Nephron progenitor cell (in vitro differentiated cells): ENCODE data around the gene TBC1D10A.

Experiments used
- DNase-seq: peaks from one replicate; pipeline ENCODE4 v3.0.0; 2021
- H3K27ac Mint-ChIP-seq: 2 replicates; pipeline ENCODE4 v1.8.0; 2021; ENCODE audit warnings: mild to moderate bottlenecking, moderate library complexity, mixed read lengths
- H3K27me3 Mint-ChIP-seq: 2 replicates; pipeline ENCODE4 v1.8.0; 2021; ENCODE audit warnings: mild to moderate bottlenecking, low read depth, mixed read lengths; ENCODE audit not compliant: poor library complexity
- H3K36me3 Mint-ChIP-seq: 2 replicates; pipeline ENCODE4 v1.8.0; 2021; ENCODE audit warnings: low read depth, mixed read lengths
- H3K4me1 Mint-ChIP-seq: 2 replicates; pipeline ENCODE4 v1.8.0; 2021; ENCODE audit warnings: mixed read lengths
- H3K4me3 Mint-ChIP-seq: 2 replicates; pipeline ENCODE4 v1.8.0; 2021; ENCODE audit warnings: mild to moderate bottlenecking, moderate library complexity, mixed read lengths
- H3K9me3 Mint-ChIP-seq: 2 replicates; pipeline ENCODE4 v1.8.0; 2021; ENCODE audit warnings: mild to moderate bottlenecking, moderate library complexity, mixed read lengths
- TF ChIP-seq, protein P1 (sequence below): fragments of 200-600 bp; sonication (generic); IDR thresholded peaks from 2 replicates; pipeline ENCODE4 v1.5.0; 2021; ENCODE audit warnings: antibody characterized with exemption

TBC1D10A gene

DNA sequence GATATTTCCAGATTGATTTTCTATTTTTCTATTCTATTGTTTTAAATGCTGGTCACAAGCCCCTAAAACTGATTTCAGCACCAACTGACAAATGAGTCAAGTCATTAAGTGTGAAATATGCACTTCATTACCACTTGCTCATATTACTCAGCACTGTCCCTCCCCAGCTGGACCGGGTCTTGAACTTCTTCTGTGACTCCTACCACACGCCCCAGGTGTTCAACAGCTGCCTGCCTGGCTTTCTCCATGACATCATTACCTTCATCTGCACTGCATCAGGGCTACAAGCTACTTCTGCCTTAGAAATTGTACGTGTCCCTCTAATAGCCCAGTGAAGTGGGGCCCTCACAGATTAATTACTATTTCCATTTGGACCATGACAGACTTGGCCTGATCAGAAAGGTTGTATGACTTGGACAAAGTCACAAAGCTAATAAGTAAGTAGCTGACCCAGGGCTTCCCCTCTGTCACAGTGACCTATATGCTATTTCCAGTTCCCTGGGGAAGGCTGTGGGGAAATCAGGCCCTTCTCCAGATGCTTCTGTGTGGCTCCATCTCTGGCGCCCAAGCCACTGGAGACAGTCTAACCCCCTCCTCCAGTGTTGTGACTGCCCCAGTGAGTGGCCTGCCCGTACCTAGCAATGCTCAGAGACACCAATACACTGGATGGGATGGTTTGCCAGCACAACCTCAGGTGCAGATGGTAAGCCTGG, 18.1 kb downstream of the TBC1D10A start:
- TF ChIP-seq, protein P1, sequence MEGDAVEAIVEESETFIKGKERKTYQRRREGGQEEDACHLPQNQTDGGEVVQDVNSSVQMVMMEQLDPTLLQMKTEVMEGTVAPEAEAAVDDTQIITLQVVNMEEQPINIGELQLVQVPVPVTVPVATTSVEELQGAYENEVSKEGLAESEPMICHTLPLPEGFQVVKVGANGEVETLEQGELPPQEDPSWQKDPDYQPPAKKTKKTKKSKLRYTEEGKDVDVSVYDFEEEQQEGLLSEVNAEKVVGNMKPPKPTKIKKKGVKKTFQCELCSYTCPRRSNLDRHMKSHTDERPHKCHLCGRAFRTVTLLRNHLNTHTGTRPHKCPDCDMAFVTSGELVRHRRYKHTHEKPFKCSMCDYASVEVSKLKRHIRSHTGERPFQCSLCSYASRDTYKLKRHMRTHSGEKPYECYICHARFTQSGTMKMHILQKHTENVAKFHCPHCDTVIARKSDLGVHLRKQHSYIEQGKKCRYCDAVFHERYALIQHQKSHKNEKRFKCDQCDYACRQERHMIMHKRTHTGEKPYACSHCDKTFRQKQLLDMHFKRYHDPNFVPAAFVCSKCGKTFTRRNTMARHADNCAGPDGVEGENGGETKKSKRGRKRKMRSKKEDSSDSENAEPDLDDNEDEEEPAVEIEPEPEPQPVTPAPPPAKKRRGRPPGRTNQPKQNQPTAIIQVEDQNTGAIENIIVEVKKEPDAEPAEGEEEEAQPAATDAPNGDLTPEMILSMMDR, result no peak
- Mint-ChIP-seq H3K27ac (peak overlapping the region; percentile 16), H3K9me3 (no peaks in the 10 kb centered on the region), H3K4me3 (no peak overlapping the region), H3K36me3 (no peaks in the 10 kb centered on the region), H3K4me1 (peaks cover 71% of the 10 kb centered on the region), H3K27me3 (peaks cover 8% of the 10 kb centered on the region)
- no peak for DNase-seq

DNA sequence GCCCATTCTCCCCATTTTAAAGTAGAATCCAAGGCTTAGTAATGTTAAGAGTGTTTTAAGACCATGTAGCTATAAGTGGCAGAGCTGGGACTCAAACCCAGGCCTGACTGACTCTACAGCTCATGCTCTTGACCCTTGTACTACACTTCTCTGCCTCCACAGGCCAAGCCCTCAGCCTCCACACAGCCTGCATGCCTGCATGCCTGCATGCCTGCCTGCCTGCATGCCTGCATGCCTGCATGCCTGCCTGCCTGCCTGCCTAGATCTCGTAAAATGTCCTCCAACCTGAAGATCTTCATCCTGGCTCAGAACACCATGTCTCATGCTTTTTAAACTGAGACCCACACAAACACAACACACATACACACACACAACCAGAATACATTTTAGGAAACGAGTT, 18.6 kb downstream of the TBC1D10A start:
- peak overlapping the region; percentile 16 for H3K27ac Mint-ChIP-seq
- peak overlapping the region; percentile 33 for H3K4me3 Mint-ChIP-seq
- peaks cover 8% of the 10 kb centered on the region for H3K27me3 Mint-ChIP-seq
- DNase-seq, result no peak
- no peaks in the 10 kb centered on the region for H3K9me3 Mint-ChIP-seq
- TF ChIP-seq, protein P1, result no peak
- no peaks in the 10 kb centered on the region for H3K36me3 Mint-ChIP-seq
- H3K4me1 Mint-ChIP-seq, result peaks cover 70% of the 10 kb centered on the region

DNA sequence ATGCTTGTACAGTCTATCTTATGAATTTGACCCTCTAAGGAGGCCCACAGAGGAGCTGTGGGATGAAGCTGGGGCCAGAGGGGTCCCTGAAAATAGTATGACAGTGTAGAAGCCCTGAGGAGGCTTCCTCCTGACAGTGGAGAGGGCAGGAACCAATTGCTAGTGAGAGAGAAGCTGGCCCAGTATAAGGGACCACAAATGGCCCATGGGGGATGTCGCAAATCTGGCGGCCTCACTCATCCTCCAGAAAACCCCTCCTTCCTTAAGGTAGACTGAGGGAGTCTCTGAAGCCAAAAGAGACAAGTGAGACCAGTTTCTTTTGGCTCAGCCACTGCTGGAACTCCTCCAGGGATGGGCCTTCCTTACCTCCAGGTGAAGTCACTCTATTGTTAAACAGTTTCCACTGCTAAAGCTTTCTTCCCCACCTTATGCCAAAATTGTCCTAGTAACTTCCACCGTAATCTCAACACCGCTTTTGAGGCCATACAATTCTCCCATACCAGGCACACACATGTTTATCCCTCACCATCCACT, 19.6 kb downstream of the TBC1D10A start:
- TF ChIP-seq, protein P1, result no peak
- no peak for DNase-seq
- no peak overlapping the region for H3K4me3 Mint-ChIP-seq
- H3K36me3 Mint-ChIP-seq, result no peaks in the 10 kb centered on the region
- peaks cover 8% of the 10 kb centered on the region for H3K27me3 Mint-ChIP-seq
- H3K4me1 Mint-ChIP-seq, result peaks cover 60% of the 10 kb centered on the region
- H3K27ac Mint-ChIP-seq, result peak overlapping the region; percentile 5
- H3K9me3 Mint-ChIP-seq, result no peaks in the 10 kb centered on the region

DNA sequence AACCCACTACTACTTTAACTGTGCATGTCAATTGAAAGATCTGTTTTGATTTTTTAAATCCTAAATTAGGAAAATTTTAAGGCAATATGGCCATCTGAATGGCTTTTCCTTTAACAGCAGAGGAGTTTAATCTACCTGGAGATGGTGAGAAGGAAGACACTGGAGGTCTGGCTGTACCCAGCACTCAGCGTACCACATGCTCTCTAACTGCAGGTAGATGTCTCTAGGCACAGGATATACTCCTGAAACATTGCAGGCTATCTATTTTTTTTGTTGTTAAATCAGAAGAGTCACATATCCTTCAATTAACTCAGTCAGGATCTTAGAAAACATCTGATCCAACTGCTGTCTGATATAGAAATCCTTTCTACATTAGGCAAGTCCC, 20.1 kb downstream of the TBC1D10A start:
- no peak overlapping the region for H3K27ac Mint-ChIP-seq
- no peak for DNase-seq
- H3K9me3 Mint-ChIP-seq, result no peaks in the 10 kb centered on the region
- peaks cover 8% of the 10 kb centered on the region for H3K27me3 Mint-ChIP-seq
- peaks cover 55% of the 10 kb centered on the region for H3K4me1 Mint-ChIP-seq
- no peaks in the 10 kb centered on the region for H3K36me3 Mint-ChIP-seq
- no peak overlapping the region for H3K4me3 Mint-ChIP-seq
- TF ChIP-seq, protein P1, result no peak

DNA sequence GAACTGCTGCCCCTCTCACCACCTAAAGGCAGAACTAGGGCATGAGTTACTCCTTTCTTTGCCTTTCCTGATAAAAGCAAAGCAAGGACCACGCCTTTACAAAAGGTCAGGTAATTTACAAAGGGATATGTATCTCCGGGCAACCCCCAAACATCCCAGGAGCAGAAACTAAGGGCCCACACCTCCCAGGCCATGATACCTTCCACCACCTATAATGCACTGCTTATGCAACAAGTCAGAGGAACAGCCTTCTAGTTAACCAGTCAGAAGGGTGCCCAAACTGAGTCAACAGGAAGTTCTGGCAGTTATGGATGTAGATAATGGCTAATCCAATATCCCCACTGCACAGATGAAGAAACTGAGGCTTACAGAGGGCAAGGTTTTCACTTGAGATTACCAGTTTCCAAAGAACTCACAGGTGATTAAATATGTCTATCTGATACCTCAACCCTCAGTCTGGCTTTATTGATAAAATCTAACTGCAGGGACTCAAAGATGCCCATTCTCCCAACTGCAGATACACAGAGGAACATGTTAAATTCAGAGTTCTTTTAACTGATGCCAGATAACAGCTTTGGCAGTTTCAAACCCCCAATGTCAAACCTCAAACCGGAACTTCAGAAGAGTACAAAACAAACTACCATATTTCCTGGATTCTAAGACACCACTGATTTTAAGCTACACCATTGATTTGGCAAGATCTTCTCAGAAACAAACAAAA, 20.7 kb downstream of the TBC1D10A start:
- no peak for DNase-seq
- Mint-ChIP-seq H3K36me3 (no peaks in the 10 kb centered on the region), H3K27ac (no peak overlapping the region), H3K4me1 (peaks cover 50% of the 10 kb centered on the region), H3K4me3 (no peak overlapping the region), H3K9me3 (no peaks in the 10 kb centered on the region), H3K27me3 (peaks cover 8% of the 10 kb centered on the region)
- TF ChIP-seq, protein P1, result no peak
